Duodenal mucosa (tissue), 2 donors: ENCODE measurements around the gene C11orf68.
A peak's percentile ranks its signal among the peaks of the same experiment; 100 is the strongest.
"Not testable (repeated sequence)": the region's sequence is repeated elsewhere in the genome, so short reads cannot be mapped to it uniquely, and the experiment has no call there.

Experiments
- H3K27ac ChIP-seq: one replicate; pipeline ENCODE4 v1.7.0; 2013; ENCODE audit warnings: low read depth, low read length
- H3K27me3 ChIP-seq, 2 donors: one replicate each; pipeline ENCODE4 v1.7.0; 2013; ENCODE audit warnings: low read length in 2 of 2, control low read depth in 1 of 2; ENCODE audit not compliant: insufficient read depth in 2 of 2, control insufficient read depth in 1 of 2
- H3K36me3 ChIP-seq, 2 donors: one replicate each; pipeline ENCODE4 v1.7.0; 2013; ENCODE audit warnings: low read length in 2 of 2, control low read depth in 1 of 2; ENCODE audit not compliant: insufficient read depth in 2 of 2, control insufficient read depth in 1 of 2
- H3K4me1 ChIP-seq, 2 donors: one replicate each; pipeline ENCODE4 v1.7.0; 2013; ENCODE audit warnings: low read length in 2 of 2, control low read depth in 1 of 2; ENCODE audit not compliant: insufficient read depth in 2 of 2, control insufficient read depth in 1 of 2
- H3K4me3 ChIP-seq, 2 donors: one replicate each; pipeline ENCODE4 v1.7.0; 2013; ENCODE audit warnings: low read length in 2 of 2, low read depth in 1 of 2
- H3K9ac ChIP-seq, 2 donors: one replicate each; pipeline ENCODE4 v1.7.0; 2013; ENCODE audit warnings: low read length in 2 of 2, low read depth in 1 of 2
- H3K9me3 ChIP-seq, 2 donors: one replicate each; pipeline ENCODE4 v1.7.0; 2013; ENCODE audit warnings: low read length in 2 of 2, control low read depth in 1 of 2; ENCODE audit not compliant: control insufficient read depth in 1 of 2

C11orf68 gene

DNA sequence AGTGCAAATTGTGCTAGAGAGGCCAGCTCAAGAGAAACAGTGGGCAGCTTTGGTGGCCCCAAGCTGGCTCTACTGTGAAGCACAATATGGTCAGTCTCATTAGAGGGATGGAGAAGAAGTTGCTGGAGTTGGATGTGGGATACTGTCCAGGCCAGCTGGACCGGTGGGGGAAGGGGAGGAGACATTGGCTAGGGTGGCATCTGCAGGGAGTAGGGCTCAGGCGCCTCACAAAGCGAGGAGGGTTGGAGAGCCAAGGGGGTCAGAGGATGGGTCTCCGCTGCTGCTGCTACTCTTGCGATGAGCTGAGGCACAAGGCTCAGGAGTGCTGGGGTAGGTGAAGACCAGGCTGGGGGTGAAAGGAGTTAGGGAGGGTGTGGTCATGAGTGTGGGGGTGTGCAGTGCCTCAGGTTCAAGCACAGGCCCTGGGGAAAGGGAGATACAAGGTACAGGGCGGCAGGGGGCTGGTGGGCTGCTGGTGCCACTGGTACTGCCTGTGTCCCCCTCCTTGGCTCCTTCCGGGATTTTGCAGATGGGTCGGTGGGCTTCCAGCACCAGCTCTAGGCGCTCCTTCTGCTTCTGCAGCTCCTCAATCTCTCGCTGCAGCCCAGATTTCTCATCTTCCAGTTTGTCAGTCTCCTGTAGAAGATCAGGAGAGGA, 26.1 kb downstream of the C11orf68 start:
- H3K27ac ChIP-seq: no peak overlapping the region
- H3K9ac ChIP-seq: no peak overlapping the region
- H3K9me3 ChIP-seq: no peaks in the 10 kb centered on the region
- peaks cover 30 to 53% of the 10 kb centered on the region in 2 donors for H3K4me1 ChIP-seq
- peaks cover 0 to 3% of the 10 kb centered on the region in 2 donors for H3K27me3 ChIP-seq
- no peaks in the 10 kb centered on the region for H3K36me3 ChIP-seq
- peak overlapping the region in 1 of 2 donors; percentile 28 for H3K4me3 ChIP-seq

DNA sequence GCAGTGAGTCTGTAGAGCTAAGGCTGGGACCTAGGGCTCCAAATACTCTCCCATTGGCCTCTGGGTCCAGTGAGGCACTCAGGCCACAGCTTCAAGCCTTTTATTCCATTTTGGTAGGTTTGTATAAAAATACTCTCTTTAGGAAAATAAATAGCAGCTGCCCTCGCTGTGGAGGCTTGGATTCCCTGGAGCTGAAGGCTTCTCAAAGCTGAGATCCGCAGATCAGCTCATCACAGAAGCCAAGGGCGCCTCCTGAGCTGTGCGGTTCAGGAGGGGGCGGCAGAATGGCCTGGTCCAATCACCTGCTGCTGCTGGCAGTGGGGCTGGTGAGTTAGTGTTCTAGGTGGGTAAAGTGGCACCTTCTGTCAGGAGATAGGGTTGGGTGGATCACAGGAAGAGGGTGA, 26.7 kb downstream of the C11orf68 start:
- H3K36me3 ChIP-seq, H3K9me3 ChIP-seq, H3K27me3 ChIP-seq, H3K27ac ChIP-seq: not testable (repeated sequence)
- peak overlapping the region; percentile 71 to 75 for H3K4me3 ChIP-seq
- peak overlapping the region in 1 of 2 donors; percentile 88 for H3K9ac ChIP-seq
- peaks cover 36 to 59% of the 10 kb centered on the region in 2 donors for H3K4me1 ChIP-seq

DNA sequence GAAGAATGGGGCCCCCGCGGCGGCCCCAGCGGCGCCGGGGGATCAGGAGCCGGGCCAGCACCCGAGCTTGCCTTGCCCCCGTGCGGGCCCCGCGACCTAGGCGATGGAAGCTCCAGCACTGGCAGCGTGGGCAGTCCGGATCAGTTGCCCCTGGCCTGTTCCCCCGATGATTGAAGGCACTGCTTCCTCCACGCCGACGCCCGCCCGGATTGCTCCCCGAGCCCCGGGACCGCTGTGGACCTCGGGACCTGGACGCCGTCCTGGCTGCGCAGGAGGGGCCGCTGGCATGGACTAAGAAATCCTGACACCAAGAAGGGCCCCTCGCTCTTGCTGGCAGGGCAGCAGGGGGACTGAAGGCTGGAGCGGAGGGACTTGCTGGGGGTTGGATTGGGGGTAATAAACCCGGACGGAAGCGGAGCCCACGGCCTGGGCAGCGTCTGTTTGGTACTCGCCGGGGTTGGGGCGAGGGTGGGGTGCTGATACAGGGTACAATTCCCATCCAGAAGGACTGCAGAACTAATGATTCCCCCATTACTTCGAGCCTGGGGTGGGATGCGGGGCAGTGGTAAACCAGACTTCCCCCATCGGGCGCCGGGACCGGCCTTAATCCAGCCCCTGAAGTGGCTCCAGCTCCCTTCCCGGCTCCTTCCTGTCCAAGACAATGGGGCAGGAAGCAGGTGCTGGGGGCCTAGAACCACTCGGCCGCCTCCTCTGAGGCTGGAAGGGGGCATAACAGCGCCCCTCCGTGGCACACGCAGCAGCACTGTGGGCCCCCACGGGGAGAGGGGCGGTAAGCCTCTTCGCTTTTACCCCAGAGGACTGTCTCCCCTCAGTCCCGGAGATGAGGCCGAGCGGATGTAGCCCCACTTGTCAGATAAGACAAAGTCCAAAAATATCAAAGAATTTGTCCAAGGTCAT, 27.4 kb downstream of the C11orf68 start:
- H3K9ac ChIP-seq: peak overlapping the region; percentile 73 to 88
- H3K36me3 ChIP-seq: peaks cover 0 to 3% of the 10 kb centered on the region in 2 donors
- H3K27ac ChIP-seq: peak overlapping the region; percentile 83
- no peaks in the 10 kb centered on the region for H3K9me3 ChIP-seq
- H3K27me3 ChIP-seq: peaks cover 0 to 3% of the 10 kb centered on the region in 2 donors
- H3K4me1 ChIP-seq: peaks cover 41 to 63% of the 10 kb centered on the region in 2 donors
- peak overlapping the region; percentile 71 to 75 for H3K4me3 ChIP-seq

DNA sequence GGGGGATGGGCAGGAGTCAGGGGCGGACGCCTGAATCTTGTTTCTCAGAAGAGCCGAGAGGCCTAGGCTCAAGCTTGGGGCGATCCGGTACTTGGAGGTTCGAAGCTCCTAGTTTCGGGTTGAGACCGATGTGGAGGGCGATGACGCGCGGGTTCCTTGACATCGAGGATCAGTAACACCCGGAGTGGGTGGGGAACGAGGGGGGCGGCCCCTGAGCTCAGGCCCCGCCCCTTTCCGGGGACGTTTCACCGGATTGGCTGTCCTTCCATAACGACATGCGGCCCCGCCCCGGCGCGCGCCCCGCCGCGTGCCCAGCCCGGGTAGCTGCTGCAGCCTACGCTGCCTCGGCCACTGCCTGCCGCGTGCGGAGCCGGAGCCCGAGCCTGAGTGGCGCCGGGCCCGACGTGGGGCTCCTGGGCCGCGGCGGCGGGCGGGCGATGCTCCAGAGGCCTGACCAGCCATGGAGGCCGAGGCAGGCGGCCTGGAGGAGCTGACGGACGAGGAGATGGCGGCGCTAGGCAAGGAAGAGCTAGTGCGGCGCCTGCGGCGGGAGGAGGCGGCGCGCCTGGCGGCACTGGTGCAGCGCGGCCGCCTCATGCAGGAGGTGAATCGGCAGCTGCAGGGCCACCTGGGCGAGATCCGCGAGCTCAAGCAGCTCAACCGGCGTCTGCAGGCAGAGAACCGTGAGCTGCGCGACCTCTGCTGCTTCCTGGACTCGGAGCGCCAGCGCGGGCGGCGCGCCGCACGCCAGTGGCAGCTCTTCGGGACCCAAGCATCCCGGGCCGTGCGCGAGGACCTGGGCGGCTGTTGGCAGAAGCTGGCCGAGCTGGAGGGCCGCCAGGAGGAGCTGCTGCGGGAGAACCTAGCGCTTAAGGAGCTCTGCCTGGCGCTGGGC, 28.3 kb downstream of the C11orf68 start, which contains the start of gene CCDC85B:
Gene CCDC85B, plus strand, starts transcription at position 350 of the 895 bp plus-strand sequence. Its CDS starts 111 bp downstream, at position 461.
- Histone ChIP-seq H3K4me3 (peak within 1 kb of the TSS; percentile 75 to 85), H3K9me3 (no peaks in the 10 kb centered on the region), H3K27ac (peak within 1 kb of the TSS; percentile 83), H3K36me3 (peaks cover 0 to 5% of the 10 kb centered on the region in 2 donors), H3K27me3 (peaks cover 0 to 3% of the 10 kb centered on the region in 2 donors), H3K9ac (peak within 1 kb of the TSS; percentile 73 to 88), H3K4me1 (peaks cover 45 to 69% of the 10 kb centered on the region in 2 donors)

DNA sequence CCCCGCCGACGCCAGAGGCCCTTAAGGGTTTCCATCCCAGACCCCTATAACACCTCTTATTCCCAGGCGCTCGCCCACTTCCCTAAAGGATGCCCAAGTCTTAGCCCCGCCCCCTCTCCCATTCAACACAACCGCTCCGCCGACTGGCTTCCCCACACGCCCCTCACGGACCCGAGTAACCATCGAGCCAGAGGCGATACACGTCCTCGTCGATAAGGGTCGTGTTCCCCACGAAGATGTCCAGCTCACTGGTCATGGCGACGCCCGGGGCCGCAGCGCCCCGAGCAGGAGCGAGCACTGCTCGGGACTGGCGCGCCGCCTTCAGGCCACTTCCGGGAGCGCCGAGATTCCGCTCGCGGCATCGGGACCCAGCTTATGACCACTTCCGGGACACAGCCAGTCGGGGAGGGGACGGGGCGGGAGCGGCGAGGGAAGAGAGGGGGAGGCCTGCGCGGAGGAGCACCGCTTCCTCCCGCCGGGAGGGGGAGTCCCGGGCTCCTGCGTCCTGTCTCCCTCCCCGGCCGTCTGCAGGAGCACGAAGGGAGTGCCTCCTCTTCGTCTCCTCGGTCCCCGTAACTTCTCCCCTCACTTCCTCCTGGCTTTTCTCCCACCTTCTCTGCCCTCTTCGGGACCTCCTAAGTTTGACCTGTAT, 30.6 kb downstream of the C11orf68 start, which contains the start of gene FIBP:
Gene FIBP, minus strand, starts transcription at position 309 of the 652 bp plus-strand sequence. Its CDS starts 53 bp downstream, at position 256.
- peak within 1 kb of the TSS; percentile 81 to 85 for H3K4me3 ChIP-seq
- H3K36me3 ChIP-seq: peaks cover 10 to 22% of the 10 kb centered on the region in 2 donors
- no peaks in the 10 kb centered on the region for H3K9me3 ChIP-seq
- peak within 1 kb of the TSS; percentile 73 to 90 for H3K9ac ChIP-seq
- H3K27ac ChIP-seq: peak within 1 kb of the TSS; percentile 91
- H3K27me3 ChIP-seq: peaks cover 0 to 3% of the 10 kb centered on the region in 2 donors
- H3K4me1 ChIP-seq: peaks cover 50 to 66% of the 10 kb centered on the region in 2 donors

DNA sequence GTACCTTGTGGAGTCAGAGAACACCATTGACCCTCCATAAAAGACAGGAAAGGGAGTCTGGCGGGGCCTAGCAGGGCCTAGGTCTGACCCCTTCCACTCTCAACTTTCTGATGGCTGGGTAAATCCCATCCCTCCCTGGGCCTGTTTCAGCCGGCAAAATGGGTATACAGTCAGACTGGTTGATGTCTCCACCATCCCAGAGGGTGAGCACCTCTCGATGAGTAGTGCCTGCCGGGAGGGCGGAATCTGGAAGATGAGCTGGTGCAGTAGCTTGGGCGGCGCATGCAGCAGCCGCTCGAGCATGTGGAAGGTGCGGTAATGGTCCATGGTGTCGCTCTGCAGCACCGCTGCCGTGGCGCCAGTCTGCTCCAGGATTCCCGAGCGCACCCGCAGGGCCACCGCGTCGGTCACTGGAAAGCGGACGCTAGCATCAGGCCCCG, 31.1 kb downstream of the C11orf68 start:
- Histone ChIP-seq H3K4me3 (peak overlapping the region; percentile 81 to 85), H3K4me1 (peaks cover 46 to 63% of the 10 kb centered on the region in 2 donors), H3K27ac (peak overlapping the region; percentile 91), H3K36me3 (peaks cover 15 to 26% of the 10 kb centered on the region in 2 donors), H3K9me3 (no peaks in the 10 kb centered on the region), H3K9ac (peak overlapping the region; percentile 73 to 82), H3K27me3 (peaks cover 0 to 3% of the 10 kb centered on the region in 2 donors)

DNA sequence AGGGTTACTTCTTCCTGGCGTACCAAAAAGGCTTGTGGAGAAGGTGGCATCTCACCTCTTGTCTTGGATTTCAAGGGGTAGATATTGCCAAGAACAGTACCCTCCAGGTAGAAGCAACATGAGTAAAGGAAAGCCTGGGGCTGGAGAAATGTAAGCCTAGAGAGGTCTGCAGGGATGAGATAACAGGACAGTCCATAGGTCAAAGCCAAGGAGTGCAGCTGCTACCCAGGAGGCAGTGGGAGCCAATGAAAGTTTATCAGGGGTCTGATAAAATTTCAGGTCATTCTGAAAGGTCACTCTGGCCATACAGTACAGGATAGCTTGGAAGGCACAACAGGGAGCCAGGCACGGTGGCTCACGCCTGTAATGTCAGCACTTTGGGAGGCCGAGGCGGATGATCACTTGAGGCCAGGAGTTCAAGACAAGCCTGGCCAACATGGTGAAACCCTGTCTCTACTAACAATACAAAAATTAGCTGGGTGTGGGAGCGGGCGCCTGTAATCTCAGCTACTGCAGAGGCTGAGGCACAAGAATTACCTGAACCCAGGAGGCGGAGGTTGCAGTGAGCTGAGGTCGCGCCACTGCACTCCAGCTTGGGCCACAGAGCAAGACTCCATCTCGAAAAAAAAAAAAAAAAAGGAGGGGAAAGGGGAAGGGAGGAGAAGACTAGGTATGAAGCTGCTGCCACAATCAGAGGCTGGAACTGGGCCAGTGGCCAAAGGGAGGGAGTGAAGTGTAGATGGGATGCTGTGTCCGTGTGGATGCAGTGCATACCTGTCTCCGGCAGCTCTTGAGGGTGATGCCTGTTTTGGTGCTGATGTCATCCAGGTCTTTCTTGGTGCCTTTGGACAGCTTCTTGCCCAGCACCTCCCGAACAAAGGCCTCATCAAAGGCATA, 31.8 kb downstream of the C11orf68 start:
- peak overlapping the region; percentile 81 to 85 for H3K4me3 ChIP-seq
- H3K9me3 ChIP-seq: no peaks in the 10 kb centered on the region
- H3K27ac ChIP-seq: peak overlapping the region; percentile 91
- peak overlapping the region; percentile 73 to 82 for H3K9ac ChIP-seq
- H3K4me1 ChIP-seq: peaks cover 45 to 56% of the 10 kb centered on the region in 2 donors
- H3K36me3 ChIP-seq: peaks cover 15 to 32% of the 10 kb centered on the region in 2 donors
- H3K27me3 ChIP-seq: peaks cover 0 to 3% of the 10 kb centered on the region in 2 donors

DNA sequence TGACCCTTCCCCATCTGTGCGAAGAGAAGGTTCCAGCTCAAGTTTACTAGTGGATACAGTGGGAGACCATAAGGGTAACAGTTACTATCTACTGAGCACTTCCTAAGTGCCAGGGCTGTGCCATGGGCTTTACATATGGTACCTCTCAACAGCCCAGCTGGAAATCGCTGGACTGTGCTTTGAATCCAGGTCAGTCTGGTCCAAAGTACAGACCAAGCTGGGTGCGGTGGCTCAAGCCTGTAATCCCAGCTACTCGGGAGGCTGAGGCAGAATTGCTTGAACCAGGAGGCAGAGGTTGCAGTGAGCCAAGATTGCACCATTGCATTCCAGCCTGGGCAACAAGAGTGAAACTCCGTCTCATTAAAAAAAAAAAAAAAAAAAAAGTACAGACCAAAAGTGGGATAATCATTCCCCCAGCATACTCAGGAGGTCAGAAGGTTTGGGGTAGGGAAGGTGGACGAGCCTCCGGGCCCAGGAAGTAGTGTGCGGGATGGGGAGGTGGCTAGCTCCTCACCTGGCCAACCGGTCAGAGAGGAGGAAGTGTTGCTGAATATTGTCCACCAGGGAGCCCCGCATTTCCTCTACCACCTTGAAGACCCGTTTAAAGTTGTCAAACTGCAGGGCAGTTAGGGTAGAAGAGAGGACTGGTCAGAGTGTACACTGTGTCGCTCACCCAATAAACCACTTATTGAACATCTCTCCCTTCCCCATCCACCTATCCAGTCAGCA, 32.9 kb downstream of the C11orf68 start:
- peaks cover 15 to 32% of the 10 kb centered on the region in 2 donors for H3K36me3 ChIP-seq

More for the DNA sequence above, 32.9 kb downstream of the C11orf68 start:
- Histone ChIP-seq H3K27me3 (no peaks in the 10 kb centered on the region), H3K4me1 (peaks cover 36 to 45% of the 10 kb centered on the region in 2 donors), H3K4me3 (no peak overlapping the region), H3K27ac (no peak overlapping the region), H3K9ac (no peak overlapping the region), H3K9me3 (no peaks in the 10 kb centered on the region)
